DOHH2 (cell line): ENCODE results near the gene SYTL5.

Source experiments
- H3F3A ChIP-seq: fragments of 200-600 bp; sonication (generic), shearing (Covaris generic); 2 replicates; pipeline ENCODE4 v1.6.0; 2016; ENCODE audit warnings: antibody characterized with exemption, mild to moderate bottlenecking; ENCODE audit not compliant: control insufficient read depth, insufficient read depth
- H3K27ac ChIP-seq: fragments of 200-600 bp; sonication (generic); 2 replicates; pipeline ENCODE4 v1.5.1; 2014; ENCODE audit warnings: low read depth, mild to moderate bottlenecking, low read length, moderate library complexity
- H3K27me3 ChIP-seq: fragments of 200-600 bp; sonication (generic); 2 replicates; pipeline ENCODE4 v1.6.1; 2014; ENCODE audit warnings: mild to moderate bottlenecking, low read length, mixed read lengths; ENCODE audit not compliant: control insufficient read depth
- H3K36me3 ChIP-seq: fragments of 200-600 bp; sonication (generic); 2 replicates; pipeline ENCODE4 v1.6.1; 2014; ENCODE audit warnings: mild to moderate bottlenecking, low read length, moderate library complexity, mixed read lengths; ENCODE audit not compliant: control insufficient read depth
- H3K4me1 ChIP-seq: fragments of 200-600 bp; sonication (generic); 2 replicates; pipeline ENCODE4 v1.6.1; 2014; ENCODE audit warnings: mild to moderate bottlenecking, low read length, mixed read lengths; ENCODE audit not compliant: control insufficient read depth
- H3K4me2 ChIP-seq: fragments of 200-600 bp; sonication (generic); 2 replicates; pipeline ENCODE4 v1.6.0; 2014; ENCODE audit warnings: mild to moderate bottlenecking, low read length, moderate library complexity
- H3K4me3 ChIP-seq: fragments of 200-600 bp; sonication (generic); 2 replicates; pipeline ENCODE4 v1.5.1; 2014; ENCODE audit warnings: mild to moderate bottlenecking, low read length, mixed read lengths
- H3K79me2 ChIP-seq: fragments of 200-600 bp; sonication (generic); 2 replicates; pipeline ENCODE4 v1.6.1; 2014; ENCODE audit warnings: mild to moderate bottlenecking, low read length, mixed read lengths; ENCODE audit not compliant: control insufficient read depth
- H3K9me2 ChIP-seq: fragments of 200-600 bp; sonication (generic); replicated peaks from 2 replicates; pipeline ENCODE4 v1.6.1; 2014; ENCODE audit warnings: mild to moderate bottlenecking, low read length, mixed read lengths; ENCODE audit not compliant: control insufficient read depth
- H3K9me3 ChIP-seq: fragments of 200-600 bp; sonication (generic); 2 replicates; pipeline ENCODE4 v1.6.1; 2014; ENCODE audit warnings: antibody characterized with exemption, low read length, mixed read lengths; ENCODE audit not compliant: control insufficient read depth, insufficient read depth
- H4K20me1 ChIP-seq: fragments of 200-600 bp; sonication (generic); 2 replicates; pipeline ENCODE4 v1.6.0; 2014; ENCODE audit warnings: low read depth, mild to moderate bottlenecking, antibody characterized with exemption, low read length, moderate library complexity; ENCODE audit not compliant: control insufficient read depth, insufficient read depth
- EZH2phosphoT487 ChIP-seq: fragments of 200-600 bp; sonication (generic); IDR thresholded peaks from 2 replicates; pipeline ENCODE4 v1.6.1; 2017; ENCODE audit warnings: borderline replicate concordance, mild to moderate bottlenecking, antibody characterized with exemption, low read length, moderate library complexity, mixed read lengths
- TF ChIP-seq, protein P1 (sequence below): fragments of 200-600 bp; sonication (generic); IDR thresholded peaks from one replicate; pipeline ENCODE4 v1.5.1; 2014; ENCODE audit warnings: antibody characterized with exemption, mild to moderate bottlenecking, low read depth, low read length; ENCODE audit not compliant: poor library complexity, severe bottlenecking

The SYTL5 gene

GRCh38 chrX:38006778-38007177 lies 425 bp downstream of the SYTL5 start:
- Histone ChIP-seq H3K4me2 (no peak overlapping the region), H3K9me3 (no peaks in the 10 kb centered on the region)

DNA sequence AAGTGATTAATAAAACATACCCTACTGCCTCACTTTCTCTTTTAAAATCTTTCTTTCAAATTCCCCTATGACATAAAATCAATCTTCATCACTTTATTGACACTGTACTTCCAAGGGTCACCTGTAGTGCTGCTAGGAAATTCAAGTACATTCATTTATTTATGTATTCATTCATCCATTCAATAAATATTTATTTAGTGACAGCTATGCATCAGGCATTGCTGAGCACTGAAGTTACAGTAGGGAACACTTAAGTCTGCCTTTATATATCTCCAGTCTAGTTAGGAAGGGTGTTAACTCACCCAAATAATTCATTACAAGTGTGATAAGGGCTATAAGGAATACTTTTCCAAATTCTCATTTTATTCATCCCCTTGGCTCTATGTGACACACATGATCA lies 2.3 kb downstream of the SYTL5 start:
- Histone ChIP-seq H3F3A (no peaks in the 10 kb centered on the region), H3K4me2 (no peak overlapping the region), H3K9me3 (no peaks in the 10 kb centered on the region), H3K36me3 (no peaks in the 10 kb centered on the region), H3K27ac (no peak overlapping the region), H3K79me2 (no peaks in the 10 kb centered on the region), H4K20me1 (no peaks in the 10 kb centered on the region), H3K27me3 (no peaks in the 10 kb centered on the region), H3K4me1 (no peaks in the 10 kb centered on the region), H3K4me3 (no peak overlapping the region), H3K9me2 (no peaks in the 10 kb centered on the region)
- TF ChIP-seq, protein P1, sequence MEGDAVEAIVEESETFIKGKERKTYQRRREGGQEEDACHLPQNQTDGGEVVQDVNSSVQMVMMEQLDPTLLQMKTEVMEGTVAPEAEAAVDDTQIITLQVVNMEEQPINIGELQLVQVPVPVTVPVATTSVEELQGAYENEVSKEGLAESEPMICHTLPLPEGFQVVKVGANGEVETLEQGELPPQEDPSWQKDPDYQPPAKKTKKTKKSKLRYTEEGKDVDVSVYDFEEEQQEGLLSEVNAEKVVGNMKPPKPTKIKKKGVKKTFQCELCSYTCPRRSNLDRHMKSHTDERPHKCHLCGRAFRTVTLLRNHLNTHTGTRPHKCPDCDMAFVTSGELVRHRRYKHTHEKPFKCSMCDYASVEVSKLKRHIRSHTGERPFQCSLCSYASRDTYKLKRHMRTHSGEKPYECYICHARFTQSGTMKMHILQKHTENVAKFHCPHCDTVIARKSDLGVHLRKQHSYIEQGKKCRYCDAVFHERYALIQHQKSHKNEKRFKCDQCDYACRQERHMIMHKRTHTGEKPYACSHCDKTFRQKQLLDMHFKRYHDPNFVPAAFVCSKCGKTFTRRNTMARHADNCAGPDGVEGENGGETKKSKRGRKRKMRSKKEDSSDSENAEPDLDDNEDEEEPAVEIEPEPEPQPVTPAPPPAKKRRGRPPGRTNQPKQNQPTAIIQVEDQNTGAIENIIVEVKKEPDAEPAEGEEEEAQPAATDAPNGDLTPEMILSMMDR: no peak
- no peak for TF ChIP-seq EZH2phosphoT487

More at GRCh38 chrX:38006778-38007177, 425 bp downstream of the SYTL5 start:
- Histone ChIP-seq H3K4me1 (no peaks in the 10 kb centered on the region), H3K27me3 (no peaks in the 10 kb centered on the region), H3K36me3 (no peaks in the 10 kb centered on the region), H3K27ac (no peak overlapping the region), H3F3A (no peaks in the 10 kb centered on the region), H3K79me2 (no peaks in the 10 kb centered on the region), H4K20me1 (no peaks in the 10 kb centered on the region), H3K9me2 (no peaks in the 10 kb centered on the region), H3K4me3 (no peak overlapping the region)
- TF ChIP-seq, protein P1: no peak
- no peak for TF ChIP-seq EZH2phosphoT487

GRCh38 chrX:38009641-38010040 lies 3.3 kb downstream of the SYTL5 start:
- H3K4me3 ChIP-seq: no peak overlapping the region
- H3K79me2 ChIP-seq: no peaks in the 10 kb centered on the region
- H3K9me2 ChIP-seq: no peaks in the 10 kb centered on the region
- H3K9me3 ChIP-seq: no peaks in the 10 kb centered on the region
- H4K20me1 ChIP-seq: no peaks in the 10 kb centered on the region
- no peak overlapping the region for H3K4me2 ChIP-seq
- H3K36me3 ChIP-seq: no peaks in the 10 kb centered on the region
- no peaks in the 10 kb centered on the region for H3K4me1 ChIP-seq
- H3K27me3 ChIP-seq: no peaks in the 10 kb centered on the region
- no peak for TF ChIP-seq EZH2phosphoT487
- no peaks in the 10 kb centered on the region for H3F3A ChIP-seq
- no peak overlapping the region for H3K27ac ChIP-seq

- Histone ChIP-seq H3K9me3 (no peaks in the 10 kb centered on the region), H3K4me1 (no peaks in the 10 kb centered on the region), H3F3A (no peaks in the 10 kb centered on the region), H3K27ac (no peak overlapping the region), H3K79me2 (no peaks in the 10 kb centered on the region), H4K20me1 (no peaks in the 10 kb centered on the region), H3K9me2 (no peaks in the 10 kb centered on the region), H3K4me3 (no peak overlapping the region), H3K4me2 (no peak overlapping the region), H3K27me3 (no peaks in the 10 kb centered on the region), H3K36me3 (no peaks in the 10 kb centered on the region)
- TF ChIP-seq, protein P1: no peak
- TF ChIP-seq EZH2phosphoT487: no peak
Measured at GRCh38 chrX:38018766-38019425, 12.5 kb downstream of the SYTL5 start.
